ENCODE results near the gene HSPH1. TPM values are rescaled to one million over a fixed set of nuclear protein-coding genes. Genes with fewer than 3 reads are reported as not detected.

Gene HSPH1
- total and polyA plus RNA-seq, 2 of the 8 experiments (the other 6 are each of a cell fraction or from before 2014, with no cell fraction given), result 14.2 to 145 TPM

DNA sequence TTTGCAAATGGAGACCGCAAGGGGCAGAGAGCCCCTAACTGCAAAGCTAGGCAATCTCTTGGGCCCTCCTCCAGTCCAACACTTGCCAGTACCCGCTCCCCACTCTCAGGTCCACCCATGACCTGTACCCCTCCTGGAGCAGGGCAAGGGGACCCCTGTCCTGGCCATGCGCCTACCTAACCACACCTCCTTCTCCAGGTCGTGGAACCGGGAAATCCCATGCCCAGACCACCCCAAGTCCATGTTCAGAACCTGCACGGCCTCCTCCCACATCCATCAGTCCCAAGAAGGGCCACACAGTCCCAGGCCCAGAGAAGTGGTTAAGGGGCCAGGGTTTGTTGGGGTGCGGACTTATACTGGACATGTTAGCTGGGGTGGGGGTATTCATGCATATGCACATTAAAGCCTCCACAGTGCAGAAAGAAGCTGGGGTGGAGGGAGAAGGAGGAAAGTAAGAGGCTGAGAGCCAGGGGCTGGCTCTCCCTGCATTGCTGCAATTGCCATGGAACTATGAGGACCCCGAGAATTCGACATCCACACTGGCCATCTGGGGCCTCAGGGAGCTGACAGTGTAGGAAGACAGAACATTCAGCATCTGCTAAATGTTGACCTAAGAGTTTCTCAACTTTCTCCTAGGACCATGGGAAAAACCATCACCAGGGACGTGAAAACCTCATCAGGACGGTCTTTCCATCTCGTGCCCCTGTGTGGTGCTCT lies 39.0 kb downstream of the HSPH1 start:
- H3K27me3 ChIP-seq (replicated peaks in 1 of 4; ENCODE audit: control insufficient read depth in 3 of 4, extremely low read depth in 1 of 4, insufficient read depth in 3 of 4, low read length in 3 of 4), result no peaks in the 10 kb centered on the region
- no peak overlapping the region for H2BK120ac ChIP-seq (replicated peaks; ENCODE audit: low read depth, low read length)
- H3K4ac ChIP-seq (replicated peaks; ENCODE audit: insufficient read length, low read depth, low read length), result no peak overlapping the region
- H4K91ac ChIP-seq (replicated peaks; ENCODE audit: insufficient read length, low read length), result no peak overlapping the region
- POLR2A ChIA-PET (ENCODE audit: partially characterized antibody), result no interaction called here
- no peak overlapping the region for H3K14ac ChIP-seq (ENCODE audit: insufficient read length)
- DNase-seq (ENCODE audit: low read depth in 1 of 2, low spot score in 2 of 2), result no peak
- WGBS, 2 experiments (ENCODE audit: extremely low coverage in 1 of 2, insufficient coverage in 1 of 2, insufficient read length in 1 of 2, insufficient replicate concordance in 2 of 2, low coverage in 1 of 2, low lambda C conversion rate in 2 of 2, missing lambda C conversion rate in 1 of 2), result 95% methylated on average over 12 of the region's 12 CpGs; no CpG with 5 or more reads in 1 of the 2 experiments
- H3K56ac ChIP-seq (replicated peaks; ENCODE audit: insufficient read length, low read depth, low read length), result no peak overlapping the region
- no peak overlapping the region for H2BK15ac ChIP-seq (ENCODE audit: low read length)
- H2AK5ac ChIP-seq (ENCODE audit: low read depth, low read length), result no peak overlapping the region
- H3K23ac ChIP-seq (ENCODE audit: insufficient read length), result no peak overlapping the region
- H3K36me3 ChIP-seq (ENCODE audit: control insufficient read depth in 2 of 4, insufficient read depth in 4 of 4, low read length in 3 of 4), result no peaks in the 10 kb centered on the region
- no peak overlapping the region for H3K4me3 ChIP-seq (ENCODE audit: extremely low read depth in 1 of 4, insufficient read depth in 2 of 4, low read depth in 3 of 4, low read length in 4 of 4)
- no peak overlapping the region for H3K18ac ChIP-seq (ENCODE audit: extremely low read depth, low read length)
- no peak overlapping the region for H2BK5ac ChIP-seq (ENCODE audit: low read depth, low read length)
- no peaks in the 10 kb centered on the region for H3K79me1 ChIP-seq (ENCODE audit: low read depth, low read length)
- no peak overlapping the region for H2BK20ac ChIP-seq (ENCODE audit: low read length)
- no peak overlapping the region for H2BK12ac ChIP-seq (ENCODE audit: low read depth, low read length)
- TF ChIP-seq POLR2AphosphoS5 (IDR thresholded peaks at IDR 0.05; ENCODE audit: low read depth, low read length) (no peak), ASH2L (IDR thresholded peaks at IDR 0.05; ENCODE audit: low read length) (no peak), GABPA (IDR thresholded peaks at IDR 0.05; ENCODE audit: borderline replicate concordance, insufficient read depth, low read length) (no peak), YY1 (IDR thresholded peaks at IDR 0.05; ENCODE audit: low read depth, low read length) (no peak), GTF2F1 (IDR thresholded peaks at IDR 0.05; ENCODE audit: borderline replicate concordance, low read depth, low read length) (no peak), RAD21 (IDR thresholded peaks at IDR 0.05 in 1 of 2, conservative IDR thresholded peaks at IDR 0.05 in 1 of 2; ENCODE audit: low read depth in 2 of 2, low read length in 2 of 2) (no peak)
- TF ChIP-seq, protein P1, sequence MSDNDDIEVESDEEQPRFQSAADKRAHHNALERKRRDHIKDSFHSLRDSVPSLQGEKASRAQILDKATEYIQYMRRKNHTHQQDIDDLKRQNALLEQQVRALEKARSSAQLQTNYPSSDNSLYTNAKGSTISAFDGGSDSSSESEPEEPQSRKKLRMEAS (IDR thresholded peaks at IDR 0.05), result no peak
- no peaks in the 10 kb centered on the region for H3K9me3 ChIP-seq (ENCODE audit: insufficient read depth in 2 of 2, low read depth in 1 of 2, low read length in 1 of 2)
- H3K27ac ChIP-seq (ENCODE audit: low read depth, low read length), result no peak overlapping the region
- H3K23me2 ChIP-seq (ENCODE audit: low read depth, low read length), result no peaks in the 10 kb centered on the region; the same call in 1 of the 2 replicates
- FAIRE-seq, result no peak
- H3K79me2 ChIP-seq (ENCODE audit: control insufficient read depth in 1 of 2, insufficient read depth in 2 of 2, low read length in 2 of 2), result no peaks in the 10 kb centered on the region
- CTCF ChIA-PET (ENCODE audit: partially characterized antibody), result interaction anchor here (1.5 to 1.7 kb wide), 2 partner anchors 9 to 11 kb away, joined by 3 to 5 read pairs; no protein-coding TSS in a partner anchor
- no peaks in the 10 kb centered on the region for H4K20me1 ChIP-seq (replicated peaks in 1 of 2; ENCODE audit: control insufficient read depth in 1 of 2, insufficient read depth in 2 of 2, low read length in 2 of 2)
- H4K5ac ChIP-seq (ENCODE audit: insufficient read length, low read depth, low read length), result no peak overlapping the region
- 0 out of 7 replicates have a peak, but pooled peaks cover 0 to 4% (median under 1%) of the 10 kb centered on the region in 4 experiments for H3K4me1 ChIP-seq (replicated peaks in 1 of 4; ENCODE audit: control insufficient read depth in 3 of 4, insufficient read depth in 4 of 4, low read length in 3 of 4)
- H4K8ac ChIP-seq (ENCODE audit: extremely low read depth, insufficient read depth, low read length), result no peak overlapping the region
- no peak overlapping the region for H3K4me2 ChIP-seq (ENCODE audit: insufficient read depth in 1 of 2, low read depth in 2 of 2, low read length in 2 of 2)
- no peak overlapping the region for H2AFZ ChIP-seq (ENCODE audit: low read length)
- H3K9ac ChIP-seq (replicated peaks in 1 of 4; ENCODE audit: extremely low read depth in 1 of 4, low read depth in 3 of 4, low read length in 3 of 4), result no peak overlapping the region

Measured in H1 (cell line).